ENCODE data around the gene HSBP1L1.

- TF ChIP-seq, protein P1, sequence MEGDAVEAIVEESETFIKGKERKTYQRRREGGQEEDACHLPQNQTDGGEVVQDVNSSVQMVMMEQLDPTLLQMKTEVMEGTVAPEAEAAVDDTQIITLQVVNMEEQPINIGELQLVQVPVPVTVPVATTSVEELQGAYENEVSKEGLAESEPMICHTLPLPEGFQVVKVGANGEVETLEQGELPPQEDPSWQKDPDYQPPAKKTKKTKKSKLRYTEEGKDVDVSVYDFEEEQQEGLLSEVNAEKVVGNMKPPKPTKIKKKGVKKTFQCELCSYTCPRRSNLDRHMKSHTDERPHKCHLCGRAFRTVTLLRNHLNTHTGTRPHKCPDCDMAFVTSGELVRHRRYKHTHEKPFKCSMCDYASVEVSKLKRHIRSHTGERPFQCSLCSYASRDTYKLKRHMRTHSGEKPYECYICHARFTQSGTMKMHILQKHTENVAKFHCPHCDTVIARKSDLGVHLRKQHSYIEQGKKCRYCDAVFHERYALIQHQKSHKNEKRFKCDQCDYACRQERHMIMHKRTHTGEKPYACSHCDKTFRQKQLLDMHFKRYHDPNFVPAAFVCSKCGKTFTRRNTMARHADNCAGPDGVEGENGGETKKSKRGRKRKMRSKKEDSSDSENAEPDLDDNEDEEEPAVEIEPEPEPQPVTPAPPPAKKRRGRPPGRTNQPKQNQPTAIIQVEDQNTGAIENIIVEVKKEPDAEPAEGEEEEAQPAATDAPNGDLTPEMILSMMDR (IDR thresholded peaks at IDR 0.05), result no peak
- TF ChIP-seq POLR2A (IDR thresholded peaks at IDR 0.05) (no peak), EP300 (IDR thresholded peaks at IDR 0.05) (no peak), POLR2AphosphoS5 (IDR thresholded peaks at IDR 0.05) (no peak)
Measured at GRCh38 chr18:79915161-79916127, 49.0 kb upstream of the HSBP1L1 start.

Measured in upper lobe of left lung (tissue), 4 donors.